Measurements from ENCODE around the gene HOATZ.

- TF ChIP-seq CTCF (IDR thresholded peaks at IDR 0.05; ENCODE audit: insufficient read depth, low read length, poor library complexity, severe bottlenecking) (no peak), EZH2phosphoT487 (conservative IDR thresholded peaks at IDR 0.05; ENCODE audit: low read length) (no peak)
These were observed 2.0 kb upstream of the HOATZ start, which contains the start of gene BTG4 for GRCh38 chr11:111512296-111513239.

Measured in SU-DHL-6 (cell line).